GM18499 (cell line): ENCODE data around the gene ACSS1.

Experiments used
- ATAC-seq: cut with Tn5 transposase; IDR thresholded peaks from one replicate; pipeline ENCODE4 v1.9.1; 2021; ENCODE audit warnings: moderate number of reproducible peaks; ENCODE audit not compliant: insufficient read depth, unreplicated experiment

Gene ACSS1

GRCh38 chr20:24983896-24984295 is 74.0 kb downstream of the ACSS1 start:
- ATAC-seq, result no peak

DNA sequence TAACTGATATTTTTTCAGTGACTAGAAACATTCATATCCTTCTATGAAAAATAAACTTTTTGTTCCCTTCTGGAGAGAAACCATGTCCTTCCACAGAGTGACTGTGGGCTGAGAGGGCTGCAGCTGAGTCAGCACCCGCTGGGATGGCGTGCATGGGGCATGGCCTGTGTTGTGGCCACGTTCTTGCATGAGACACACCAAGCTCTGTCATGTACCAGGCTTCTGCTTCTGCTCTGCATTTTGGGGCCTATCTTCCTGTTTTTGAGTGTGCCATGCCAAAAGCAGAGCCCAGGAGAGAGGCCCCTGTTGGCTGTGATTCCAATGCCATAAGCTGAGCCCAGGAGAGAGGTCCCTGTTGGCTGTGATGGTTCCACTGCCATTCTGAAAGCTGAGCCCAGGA is 76.1 kb downstream of the ACSS1 start:
- no peak for ATAC-seq

- no peak for ATAC-seq
Observed at GRCh38 chr20:24981282-24981681, 76.7 kb downstream of the ACSS1 start.

GRCh38 chr20:24980291-24981053 is 77.5 kb downstream of the ACSS1 start:
- ATAC-seq, result no peak

GRCh38 chr20:24979036-24979960 is 78.6 kb downstream of the ACSS1 start:
- ATAC-seq, result no peak

DNA sequence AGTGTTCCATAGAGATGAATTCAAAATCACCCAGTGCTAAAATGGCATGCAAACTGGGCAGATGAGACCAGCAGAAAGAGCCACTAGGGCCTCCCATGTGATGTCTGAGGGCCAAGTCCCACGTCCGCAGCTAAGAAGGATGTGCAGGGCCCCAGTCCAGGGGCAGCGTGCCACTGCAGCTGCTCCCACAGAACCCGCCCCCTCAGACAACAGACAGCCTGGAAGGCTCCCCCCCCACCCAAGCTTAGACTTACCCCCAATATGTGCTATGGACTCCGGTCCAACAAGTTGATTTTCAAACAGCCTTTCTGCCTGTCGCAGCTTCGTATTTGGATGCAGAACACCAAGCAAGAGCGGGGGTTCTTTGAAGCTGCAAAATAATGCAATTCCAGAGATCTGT is 79.4 kb downstream of the ACSS1 start:
- ATAC-seq, result no peak

DNA sequence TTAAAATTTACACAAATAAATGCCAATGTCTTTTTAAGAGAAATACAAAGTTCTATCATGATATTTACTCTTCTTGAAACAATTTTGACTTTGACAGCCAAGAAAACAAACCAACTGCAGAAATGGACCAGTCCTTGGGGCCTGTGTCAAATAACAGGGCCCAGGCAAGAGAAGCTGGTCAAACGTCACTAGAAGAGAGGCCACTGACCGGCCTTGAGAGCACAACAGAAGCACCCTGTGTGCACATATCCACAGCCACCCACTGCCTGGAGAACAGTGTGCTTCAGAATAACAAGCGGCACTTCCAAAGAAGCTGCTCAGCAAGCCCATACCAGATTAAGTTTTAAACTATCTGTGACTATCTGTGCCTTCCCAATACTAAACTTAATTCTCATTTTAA is 80.1 kb downstream of the ACSS1 start:
- ATAC-seq, result no peak

DNA sequence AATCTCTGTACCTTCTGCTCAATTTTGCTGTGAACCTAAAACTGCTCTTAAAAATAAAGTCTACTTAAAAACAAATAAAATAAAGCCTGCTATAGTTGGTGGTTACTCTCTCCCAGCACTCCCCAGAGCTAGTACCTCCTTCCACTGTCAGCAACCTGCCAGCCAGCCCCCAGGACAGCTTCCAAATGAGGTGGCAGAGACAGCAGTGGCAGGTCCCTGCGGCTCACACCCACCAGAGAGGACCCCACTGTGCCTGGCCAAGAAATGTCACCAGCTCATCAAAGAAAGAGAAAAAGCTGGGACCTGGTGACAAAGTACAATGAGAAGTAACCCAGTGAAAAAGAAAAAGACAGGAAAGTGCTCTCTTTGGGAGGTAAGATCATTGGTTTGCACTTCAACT is 80.6 kb downstream of the ACSS1 start:
- no peak for ATAC-seq

DNA sequence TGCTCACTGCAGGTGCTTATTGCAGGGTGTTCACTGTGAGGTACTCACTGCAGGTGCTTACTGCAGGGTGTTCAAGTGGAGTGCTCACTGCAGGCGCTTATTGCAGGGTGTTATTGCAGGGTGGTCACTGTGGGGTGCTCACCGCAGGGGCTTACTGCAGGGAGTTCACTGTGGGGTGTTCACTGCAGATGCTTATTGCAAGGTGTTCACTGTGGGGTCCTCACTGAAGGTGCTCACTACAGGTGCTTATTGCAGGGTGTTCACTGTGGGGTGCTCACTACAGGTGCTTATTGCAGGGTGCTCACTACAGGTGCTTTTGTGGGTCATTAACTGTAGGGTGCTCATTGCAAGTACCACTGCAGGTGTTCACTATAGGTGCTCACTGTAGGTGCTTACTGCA is 85.6 kb downstream of the ACSS1 start:
- ATAC-seq, result no peak

GRCh38 chr20:24971376-24972101 is 86.4 kb downstream of the ACSS1 start:
- no peak for ATAC-seq

- no peak for ATAC-seq
Observed at GRCh38 chr20:24970754-24971153, 87.2 kb downstream of the ACSS1 start.

GRCh38 chr20:24970030-24970553 is 87.8 kb downstream of the ACSS1 start:
- ATAC-seq, result no peak

DNA sequence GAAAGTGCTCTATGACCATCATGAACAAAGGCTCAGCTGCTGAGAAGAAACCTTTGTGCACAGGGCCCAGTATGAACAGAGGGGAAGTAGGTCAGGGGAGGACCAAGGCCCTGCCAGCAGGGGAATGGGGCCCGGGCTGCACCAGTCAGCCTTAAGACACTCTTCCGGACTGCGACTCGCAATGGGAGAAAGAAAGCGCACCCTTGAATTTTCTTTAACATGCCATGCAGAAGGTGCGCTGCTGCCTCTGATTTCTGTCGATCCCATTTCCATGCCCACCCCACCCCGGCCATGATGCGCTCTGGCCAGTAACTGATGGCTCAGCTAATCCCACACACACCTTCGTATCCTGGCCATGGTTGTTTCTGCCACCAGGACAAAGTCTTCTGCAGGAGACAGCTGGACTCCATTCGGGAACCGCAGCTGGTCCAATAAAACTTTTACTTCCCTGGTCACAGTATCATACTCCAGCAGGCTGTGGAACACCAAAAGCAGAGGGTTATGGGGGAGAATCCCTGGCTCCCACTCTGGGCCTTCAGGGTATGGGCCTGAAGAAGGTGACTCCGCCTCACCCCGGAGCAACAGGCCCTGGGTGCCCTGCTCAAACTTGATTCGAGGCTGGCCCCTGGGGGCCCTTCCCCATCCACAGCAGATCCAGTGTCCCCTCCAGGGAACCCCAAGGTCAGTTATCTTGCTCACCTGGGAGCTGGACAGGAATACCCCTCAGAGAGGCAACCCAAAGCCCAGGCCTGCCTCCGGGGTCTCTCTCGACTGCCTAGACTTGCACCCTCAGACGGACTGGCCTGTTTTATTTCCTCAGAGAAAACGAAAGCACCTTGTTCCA is 88.5 kb downstream of the ACSS1 start:
- no peak for ATAC-seq

DNA sequence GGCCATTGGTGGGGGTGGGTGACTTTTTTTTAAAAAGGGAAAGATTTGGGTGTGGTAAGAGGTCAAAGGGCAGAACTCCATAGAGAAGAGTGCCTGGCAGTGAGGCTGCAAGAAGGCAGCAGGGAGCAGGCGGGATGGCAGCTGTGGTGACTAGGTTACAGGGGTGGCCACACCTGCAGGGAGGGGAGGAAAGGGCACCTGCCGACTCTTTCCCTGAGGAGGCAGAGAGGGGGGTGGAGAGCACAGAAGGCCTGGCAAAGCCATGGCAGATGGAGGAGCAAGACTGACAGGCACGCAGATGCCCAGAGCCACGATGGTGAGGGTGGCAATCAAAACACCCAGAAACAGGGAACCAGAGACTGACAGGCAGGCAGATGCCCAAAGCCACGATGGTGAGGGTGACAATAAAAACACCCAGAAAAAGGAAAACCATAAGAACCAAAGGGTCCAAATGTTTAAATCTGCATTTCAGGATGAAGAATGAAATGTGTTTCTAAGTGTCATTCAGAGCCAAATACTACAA is 89.6 kb downstream of the ACSS1 start:
- ATAC-seq, result no peak

DNA sequence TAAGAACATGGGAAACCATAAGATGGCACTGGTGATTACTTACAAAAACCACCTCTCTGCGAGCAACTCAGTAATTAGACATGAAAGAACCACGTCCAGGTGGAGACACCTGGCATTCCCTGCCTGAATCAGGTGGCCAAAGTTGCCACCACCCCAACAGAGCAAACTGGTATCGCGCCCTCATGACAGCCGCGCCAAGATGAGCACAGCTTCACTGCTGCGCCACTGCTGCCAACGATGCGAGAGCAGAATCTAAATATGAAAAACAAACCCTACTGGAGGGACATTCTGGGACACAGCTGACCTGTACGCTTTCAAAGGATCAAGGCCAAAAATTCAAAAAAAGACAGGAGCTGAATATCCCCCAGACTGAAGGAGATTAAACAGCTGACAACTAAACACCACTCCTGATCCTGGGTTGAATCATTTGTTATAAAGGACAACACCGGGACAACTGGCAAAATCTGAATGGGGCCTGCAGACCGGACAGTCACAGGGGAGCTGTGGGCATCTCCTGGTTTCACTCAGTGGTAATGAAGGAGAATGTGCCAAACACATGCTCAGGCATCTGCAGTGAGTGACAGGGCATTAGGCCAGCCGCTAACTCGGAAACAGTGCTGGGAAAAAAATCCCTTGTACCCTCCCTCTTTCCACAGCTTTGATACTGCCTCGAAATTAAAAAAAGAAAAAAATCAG is 91.5 kb downstream of the ACSS1 start:
- ATAC-seq, result no peak

DNA sequence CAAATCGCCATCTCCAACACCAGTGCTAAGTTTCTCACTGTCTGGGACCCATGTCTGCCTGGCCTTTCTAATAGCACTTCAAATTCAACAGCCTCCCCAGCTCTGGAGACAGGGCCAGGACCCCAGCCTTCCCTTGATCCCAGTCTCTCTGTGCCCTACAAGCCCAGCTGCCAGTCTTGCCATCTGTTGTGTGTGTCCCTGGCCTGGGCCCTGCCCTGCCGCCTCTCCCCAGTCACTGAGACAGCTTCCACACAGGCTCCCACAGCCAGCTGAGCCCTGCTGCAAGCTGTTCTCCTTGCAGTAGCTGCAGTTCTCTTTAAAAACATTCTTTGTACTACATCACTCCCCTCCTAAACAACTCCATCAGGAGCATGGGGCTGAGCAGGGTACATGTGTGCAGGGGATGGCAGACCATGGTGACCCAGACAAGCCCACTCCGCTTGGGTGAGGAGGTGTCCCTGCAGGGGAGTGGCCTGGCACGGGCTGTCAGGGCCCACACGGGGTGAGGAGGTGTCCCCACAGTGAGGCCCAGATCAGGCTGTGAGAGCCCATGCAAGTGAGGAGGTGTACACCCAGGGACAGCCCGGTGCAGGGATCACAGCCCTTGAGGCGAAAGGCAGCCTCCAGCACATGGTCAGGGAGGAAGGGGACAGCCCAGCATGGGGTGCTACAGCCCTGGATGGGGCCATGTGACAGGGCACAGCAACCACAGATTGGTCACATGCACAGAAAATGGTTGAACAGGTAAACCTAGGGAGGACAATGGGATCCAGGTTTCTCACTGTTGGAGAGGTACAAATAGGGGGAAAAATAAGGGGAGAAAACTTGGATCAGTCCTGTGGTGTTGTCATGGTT is 92.6 kb downstream of the ACSS1 start:
- no peak for ATAC-seq

DNA sequence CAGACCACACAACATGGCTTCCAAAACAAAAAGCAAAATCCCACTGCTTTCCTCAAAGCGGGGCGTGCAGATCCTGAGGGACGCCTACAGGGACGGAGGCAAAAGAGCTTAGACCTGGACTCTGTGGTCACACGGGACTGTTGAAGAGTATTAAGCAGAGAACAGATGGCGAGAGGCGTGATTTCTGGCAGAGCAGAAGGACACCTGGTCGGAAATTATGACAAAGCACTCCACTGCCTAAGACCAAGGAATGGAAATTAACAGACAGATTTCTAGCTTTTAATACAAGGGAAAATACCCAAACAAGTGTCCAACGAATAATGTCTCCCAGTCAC is 93.5 kb downstream of the ACSS1 start:
- ATAC-seq, result no peak
